Measurements from ENCODE around the gene STRADA. TPM values are rescaled to one million over a fixed set of nuclear protein-coding genes. Genes with fewer than 3 reads are reported as not detected.

STRADA gene
- total RNA-seq, 1 experiment from 2014 or later, result 36.6 TPM

DNA sequence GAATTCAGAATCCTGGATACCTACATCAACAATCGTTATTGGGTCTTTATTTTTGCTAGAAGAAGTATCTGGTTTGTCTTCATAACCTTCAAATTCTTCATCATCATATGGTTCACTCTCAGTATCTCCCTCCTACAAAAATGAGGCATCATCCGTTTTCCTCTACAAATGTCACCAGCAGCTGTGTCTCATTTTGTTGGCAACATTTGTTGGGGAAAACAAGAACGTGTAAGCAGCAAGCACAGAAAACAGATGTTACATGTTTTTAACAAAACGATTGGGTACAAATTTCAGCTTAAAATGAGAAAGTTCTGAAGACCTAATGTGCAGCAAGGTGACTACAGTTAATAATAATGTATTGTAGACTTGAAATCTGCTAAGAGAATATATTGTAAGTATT lies 23.1 kb upstream of the STRADA start:
- TF ChIP-seq, protein P1, sequence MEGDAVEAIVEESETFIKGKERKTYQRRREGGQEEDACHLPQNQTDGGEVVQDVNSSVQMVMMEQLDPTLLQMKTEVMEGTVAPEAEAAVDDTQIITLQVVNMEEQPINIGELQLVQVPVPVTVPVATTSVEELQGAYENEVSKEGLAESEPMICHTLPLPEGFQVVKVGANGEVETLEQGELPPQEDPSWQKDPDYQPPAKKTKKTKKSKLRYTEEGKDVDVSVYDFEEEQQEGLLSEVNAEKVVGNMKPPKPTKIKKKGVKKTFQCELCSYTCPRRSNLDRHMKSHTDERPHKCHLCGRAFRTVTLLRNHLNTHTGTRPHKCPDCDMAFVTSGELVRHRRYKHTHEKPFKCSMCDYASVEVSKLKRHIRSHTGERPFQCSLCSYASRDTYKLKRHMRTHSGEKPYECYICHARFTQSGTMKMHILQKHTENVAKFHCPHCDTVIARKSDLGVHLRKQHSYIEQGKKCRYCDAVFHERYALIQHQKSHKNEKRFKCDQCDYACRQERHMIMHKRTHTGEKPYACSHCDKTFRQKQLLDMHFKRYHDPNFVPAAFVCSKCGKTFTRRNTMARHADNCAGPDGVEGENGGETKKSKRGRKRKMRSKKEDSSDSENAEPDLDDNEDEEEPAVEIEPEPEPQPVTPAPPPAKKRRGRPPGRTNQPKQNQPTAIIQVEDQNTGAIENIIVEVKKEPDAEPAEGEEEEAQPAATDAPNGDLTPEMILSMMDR (IDR thresholded peaks at IDR 0.05; ENCODE audit: unreplicated experiment), result no peak
- Mint-ChIP-seq H3K27ac (ENCODE audit: low read depth, unreplicated experiment) (no peak overlapping the region), H3K27me3 (ENCODE audit: insufficient read depth, unreplicated experiment) (no peaks in the 10 kb centered on the region), H3K4me3 (ENCODE audit: unreplicated experiment) (no peak overlapping the region), H3K9me3 (ENCODE audit: unreplicated experiment) (no peaks in the 10 kb centered on the region), H3K4me1 (ENCODE audit: insufficient read depth, unreplicated experiment) (peaks cover 11% of the 10 kb centered on the region), H3K36me3 (ENCODE audit: insufficient read depth, unreplicated experiment) (peaks cover 74% of the 10 kb centered on the region)
- DNase-seq (ENCODE audit: unreplicated experiment), result no peak
- intact Hi-C loops (cut with micrococcal nuclease), result no loop called here
- ChIA-PET CTCF (no interaction called here), POLR2A (interaction anchor here (0.6 to 2.8 kb wide), 5 partner anchors 8 to 32 kb away, joined by 3 to 21 read pairs (median 8); partner anchors contain the start of gene CCDC47)
- no TSS peak for BruUV-seq (replicated peaks)

- Mint-ChIP-seq H3K27me3 (ENCODE audit: insufficient read depth, unreplicated experiment) (no peaks in the 10 kb centered on the region), H3K36me3 (ENCODE audit: insufficient read depth, unreplicated experiment) (peaks cover 87% of the 10 kb centered on the region), H3K27ac (ENCODE audit: low read depth, unreplicated experiment) (no peak overlapping the region), H3K4me1 (ENCODE audit: insufficient read depth, unreplicated experiment) (peaks cover 6% of the 10 kb centered on the region), H3K9me3 (ENCODE audit: unreplicated experiment) (no peaks in the 10 kb centered on the region), H3K4me3 (ENCODE audit: unreplicated experiment) (no peak overlapping the region)
- TF ChIP-seq, protein P1 (IDR thresholded peaks at IDR 0.05; ENCODE audit: unreplicated experiment), result no peak
- POLR2A ChIA-PET, result interaction anchor here (0.6 to 2.8 kb wide), 7 partner anchors 9 to 636 kb away, joined by 3 to 20 read pairs (median 4); partner anchors contain the start of genes CCDC47 and DDX42
- DNase-seq (ENCODE audit: unreplicated experiment), result no peak
- CTCF ChIA-PET, result interaction anchor here (0.6 to 1.1 kb wide), 2 partner anchors 12 to 1716 kb away, joined by 3 read pairs; no protein-coding TSS in a partner anchor
- BruUV-seq (replicated peaks), result no TSS peak
- intact Hi-C loops (cut with micrococcal nuclease), result no loop called here
Observed at GRCh38 chr17:63762161-63763078, 20.8 kb upstream of the STRADA start.

DNA sequence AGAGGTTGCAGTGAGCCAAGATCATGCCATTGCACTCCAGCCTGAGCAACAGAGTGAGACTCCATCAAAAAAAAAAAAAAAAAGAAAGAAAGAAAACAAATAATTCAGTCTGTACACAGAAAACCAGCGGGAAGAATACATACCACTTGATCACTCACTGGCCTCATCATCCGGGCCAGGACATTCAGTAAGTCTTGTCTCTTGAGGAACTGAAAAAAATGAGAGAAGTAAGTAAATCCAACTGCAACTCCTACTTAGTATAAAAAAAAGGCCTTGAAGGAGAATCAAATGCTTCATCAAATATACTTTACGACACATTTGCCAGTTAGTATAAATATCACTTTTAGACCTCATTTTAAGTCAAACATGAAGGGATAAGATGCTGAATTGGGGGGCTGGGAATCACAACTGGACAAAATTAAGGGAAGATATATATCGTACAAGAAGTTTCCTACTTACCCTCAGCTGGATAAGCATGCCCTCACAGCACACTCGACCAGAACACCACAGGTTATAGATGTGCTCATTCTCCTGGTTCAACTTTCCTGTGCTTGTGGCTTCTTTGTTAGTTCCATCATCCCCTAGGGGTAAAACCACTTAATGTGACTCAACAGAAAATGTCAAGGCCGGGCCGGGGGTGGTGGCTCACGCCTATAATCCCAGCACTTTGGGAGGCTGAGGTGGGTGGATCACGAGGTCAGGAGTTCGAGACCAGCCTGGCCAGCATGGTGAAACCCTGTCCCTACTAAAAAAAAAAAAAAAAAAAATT lies 19.4 kb upstream of the STRADA start:
- TF ChIP-seq, protein P1 (IDR thresholded peaks at IDR 0.05; ENCODE audit: unreplicated experiment), result no peak
- DNase-seq (ENCODE audit: unreplicated experiment), result no peak
- H3K4me1 Mint-ChIP-seq (ENCODE audit: insufficient read depth, unreplicated experiment), result peaks cover 4% of the 10 kb centered on the region
- ChIA-PET POLR2A (interaction anchor here (1.3 to 2.8 kb wide), 2 partner anchors 9 to 13 kb away, joined by 4 to 20 read pairs; partner anchors contain the start of genes CCDC47 and DDX42), CTCF (interaction anchor here (0.7 kb wide), 1 partner anchor 98 kb away, joined by 3 read pairs; no protein-coding TSS in a partner anchor)
- no peak overlapping the region for H3K4me3 Mint-ChIP-seq (ENCODE audit: unreplicated experiment)
- no TSS peak for BruUV-seq (replicated peaks)
- no peak overlapping the region for H3K27ac Mint-ChIP-seq (ENCODE audit: low read depth, unreplicated experiment)
- H3K27me3 Mint-ChIP-seq (ENCODE audit: insufficient read depth, unreplicated experiment), result no peaks in the 10 kb centered on the region
- no peaks in the 10 kb centered on the region for H3K9me3 Mint-ChIP-seq (ENCODE audit: unreplicated experiment)
- H3K36me3 Mint-ChIP-seq (ENCODE audit: insufficient read depth, unreplicated experiment), result peaks cover 90% of the 10 kb centered on the region
- intact Hi-C loops (cut with micrococcal nuclease), result no loop called here

DNA sequence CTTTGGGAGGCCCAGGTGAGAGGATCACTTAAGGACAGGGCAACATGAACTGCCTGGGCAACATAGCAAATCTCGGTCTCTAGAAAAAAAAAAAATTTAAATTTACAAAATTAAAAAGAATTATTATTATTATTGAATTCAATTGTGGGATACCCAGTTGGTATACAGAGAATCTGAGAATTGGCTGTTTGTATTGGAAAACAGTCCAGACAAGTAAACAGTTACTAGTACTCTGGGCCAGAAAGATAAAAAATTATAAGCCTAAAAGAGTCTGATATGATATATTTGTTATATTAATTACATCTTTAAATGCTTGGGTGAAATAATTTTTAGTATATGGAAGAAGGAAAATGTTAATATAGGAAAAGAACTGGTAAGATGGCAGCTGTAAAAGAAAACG lies 16.8 kb upstream of the STRADA start:
- Mint-ChIP-seq H3K4me3 (ENCODE audit: unreplicated experiment) (no peak overlapping the region), H3K36me3 (ENCODE audit: insufficient read depth, unreplicated experiment) (peaks cover 94% of the 10 kb centered on the region)

More for the DNA sequence above, 16.8 kb upstream of the STRADA start:
- Mint-ChIP-seq H3K27me3 (ENCODE audit: insufficient read depth, unreplicated experiment) (no peaks in the 10 kb centered on the region), H3K27ac (ENCODE audit: low read depth, unreplicated experiment) (no peak overlapping the region), H3K9me3 (ENCODE audit: unreplicated experiment) (no peaks in the 10 kb centered on the region), H3K4me1 (ENCODE audit: insufficient read depth, unreplicated experiment) (no peaks in the 10 kb centered on the region)
- intact Hi-C loops (cut with micrococcal nuclease), result no loop called here
- BruUV-seq (replicated peaks), result no TSS peak
- POLR2A ChIA-PET, result interaction anchor here (1.0 kb wide), 1 partner anchor 15 kb away, joined by 7 read pairs; the partner anchor contains the start of genes CCDC47 and DDX42
- TF ChIP-seq, protein P1 (IDR thresholded peaks at IDR 0.05; ENCODE audit: unreplicated experiment), result no peak
- CTCF ChIA-PET, result no interaction called here
- DNase-seq (ENCODE audit: unreplicated experiment), result no peak
